ENCODE results near the gene INPP5J. TPM values are rescaled to one million over a fixed set of nuclear protein-coding genes. Genes with fewer than 3 reads are reported as not detected.

INPP5J gene
- total RNA-seq, 2 donors from 2014 or later, result 0.19 TPM; not detected in 1

DNA sequence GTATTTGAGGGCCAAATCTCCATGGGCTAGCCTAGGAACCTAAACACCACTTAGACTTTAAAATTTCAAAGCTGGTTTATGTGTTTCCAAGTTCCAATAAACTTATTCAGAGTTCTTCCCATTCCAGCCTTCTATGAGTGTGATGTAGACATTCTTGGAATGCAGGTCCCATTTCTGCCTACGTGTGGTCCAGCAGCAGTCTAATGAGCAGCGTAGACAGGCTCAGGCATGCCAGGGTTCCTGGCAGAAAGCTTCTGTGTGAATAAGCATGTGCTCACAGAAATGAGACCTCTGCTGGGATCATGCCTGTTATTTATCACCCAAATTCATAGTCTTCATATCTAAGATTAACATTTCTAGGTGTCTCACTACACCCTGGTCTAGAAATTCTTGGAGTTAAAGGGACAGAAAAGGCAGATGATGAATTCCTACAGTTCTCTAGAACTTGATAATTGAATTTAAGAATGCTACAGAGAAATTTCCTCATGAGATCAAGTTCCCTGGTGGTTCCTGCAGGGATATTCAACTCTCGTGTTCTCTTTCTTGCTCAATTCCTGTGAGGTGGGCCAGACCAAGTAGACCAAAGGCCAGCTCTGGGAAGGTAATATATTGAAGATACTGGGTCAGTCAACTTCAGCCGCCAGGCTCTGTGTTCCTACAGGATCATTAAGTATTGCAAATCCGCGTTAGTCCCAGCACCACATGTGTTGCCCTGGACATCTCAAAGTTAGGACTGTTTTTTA is 54.8 kb downstream of the INPP5J start:
- Mint-ChIP-seq H3K9me3 (no peaks in the 10 kb centered on the region), H3K4me3 (no peak overlapping the region), H3K4me1 (ENCODE audit: low read depth in 2 of 2) (peaks cover 14 to 18% of the 10 kb centered on the region in 2 donors), H3K36me3 (peaks cover 5% of the 10 kb centered on the region), H3K27ac (peak overlapping the region in 1 of 2 donors; percentile 47), H3K27me3 (no peaks in the 10 kb centered on the region)
- no peak for ATAC-seq
- DNase-seq (ENCODE audit: low spot score), result no peak

DNA sequence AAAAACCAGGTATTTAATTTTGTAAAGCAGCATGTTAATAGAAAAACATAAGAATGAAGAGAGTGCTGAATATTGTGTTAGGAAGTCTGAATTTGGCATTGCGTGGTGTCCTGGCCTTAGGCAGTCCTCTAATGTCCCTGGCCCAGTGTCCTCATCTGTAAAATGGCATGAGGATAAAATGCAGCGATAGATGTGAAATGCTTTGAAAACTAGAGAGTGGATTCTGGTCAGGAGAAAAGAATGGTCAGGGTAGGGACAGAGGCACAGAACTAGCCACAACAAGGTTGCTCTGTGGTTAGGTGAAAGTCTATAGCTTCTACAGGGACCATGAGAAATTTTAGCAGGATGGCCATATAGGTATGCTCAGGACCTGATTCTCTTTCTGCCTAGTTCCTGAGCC is 56.1 kb downstream of the INPP5J start:
- peaks cover 2 to 7% of the 10 kb centered on the region in 2 donors for H3K4me1 Mint-ChIP-seq (ENCODE audit: low read depth in 2 of 2)
- ATAC-seq (no peak), DNase-seq (ENCODE audit: low spot score) (no peak)
- H3K27me3 Mint-ChIP-seq, result no peaks in the 10 kb centered on the region
- no peak overlapping the region for H3K27ac Mint-ChIP-seq
- H3K9me3 Mint-ChIP-seq, result no peaks in the 10 kb centered on the region
- H3K36me3 Mint-ChIP-seq, result peaks cover 5% of the 10 kb centered on the region
- no peak overlapping the region for H3K4me3 Mint-ChIP-seq

DNA sequence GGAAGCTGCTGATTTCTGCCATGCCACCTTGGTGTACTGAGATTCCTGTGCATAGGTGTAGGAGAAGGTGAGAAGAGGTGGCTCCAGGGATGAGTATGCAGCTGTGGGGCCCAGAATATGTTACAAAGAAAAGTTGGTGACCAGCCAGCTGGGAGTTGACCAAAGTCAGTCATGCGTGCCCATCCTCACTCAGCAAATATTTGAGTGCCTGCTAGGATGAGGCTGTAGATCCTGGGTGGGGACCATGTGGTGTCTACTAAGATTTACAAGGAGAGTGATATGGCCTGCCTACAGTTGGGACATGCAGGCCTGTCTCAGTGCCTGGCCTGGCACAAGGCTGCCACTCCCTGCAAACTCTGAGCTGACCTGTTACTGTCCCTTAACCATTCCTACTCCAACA is 56.6 kb downstream of the INPP5J start:
- H3K4me1 Mint-ChIP-seq (ENCODE audit: low read depth in 2 of 2), result peaks cover 0 to 6% of the 10 kb centered on the region in 2 donors
- no peak for ATAC-seq
- H3K36me3 Mint-ChIP-seq, result peaks cover 5% of the 10 kb centered on the region

DNA sequence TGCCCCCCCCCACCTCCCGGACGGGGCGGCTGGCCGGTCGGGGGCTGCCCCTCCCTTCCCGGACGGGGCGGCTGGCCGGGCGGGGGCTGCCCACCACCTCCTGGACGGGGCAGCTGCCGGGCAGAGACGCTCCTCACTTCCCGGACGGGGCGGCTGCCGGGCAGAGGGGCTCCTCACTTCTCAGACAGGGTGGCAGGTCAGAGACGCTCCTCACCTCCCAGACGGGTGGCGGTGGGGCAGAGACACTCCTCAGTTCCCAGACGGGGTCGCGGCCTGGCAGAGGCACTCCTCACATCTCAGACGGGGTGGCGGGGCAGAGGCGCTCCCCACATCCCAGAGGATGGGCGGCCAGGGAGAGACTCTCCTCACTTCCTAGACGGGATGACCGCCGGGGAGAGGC is 61.2 kb downstream of the INPP5J start:
- Mint-ChIP-seq H3K27me3 (no peaks in the 10 kb centered on the region), H3K36me3 (peaks cover 5% of the 10 kb centered on the region), H3K4me3 (no peak overlapping the region), H3K4me1 (ENCODE audit: low read depth in 2 of 2) (peaks cover 0 to 13% of the 10 kb centered on the region in 2 donors), H3K9me3 (no peaks in the 10 kb centered on the region), H3K27ac (no peak overlapping the region)
- DNase-seq (ENCODE audit: low spot score) (no peak), ATAC-seq (no peak)

More for the DNA sequence above, 56.6 kb downstream of the INPP5J start:
- Mint-ChIP-seq H3K27me3 (no peaks in the 10 kb centered on the region), H3K9me3 (no peaks in the 10 kb centered on the region), H3K27ac (no peak overlapping the region), H3K4me3 (no peak overlapping the region)
- no peak for DNase-seq (ENCODE audit: low spot score)

Other genes starting within 250 kb of the INPP5J start
- gene MORC2, start 154.2 kb upstream of the INPP5J start, total RNA-seq, result 10 to 100 TPM; 23.6 to 30.4 TPM
- 10 to 100 TPM; 52.1 to 71.1 TPM for gene TUG1, start 153.7 kb upstream of the INPP5J start, total RNA-seq
- gene SMTN, start 41.6 kb upstream of the INPP5J start, total RNA-seq, result 10 to 100 TPM; 17.2 to 19.9 TPM
- 1 to 10 TPM; 4.4 to 6.0 TPM for gene SELENOM, start 15.4 kb upstream of the INPP5J start, total RNA-seq
- not detected for gene PLA2G3, start 17.5 kb downstream of the INPP5J start, total RNA-seq
- gene RNF185, start 37.2 kb downstream of the INPP5J start, total RNA-seq, result 10 to 100 TPM; 22.1 to 31.2 TPM
- 100 to 1,000 TPM; 390 to 657 TPM for gene LIMK2, start 89.3 kb downstream of the INPP5J start, total RNA-seq
- 1 to 10 TPM in 1 of 2 donors, under 1 TPM in 1; 0.74 to 1.0 TPM for gene PIK3IP1, start 169.5 kb downstream of the INPP5J start, total RNA-seq
- 10 to 100 TPM; 13.9 to 34.1 TPM for gene PATZ1, start 223.4 kb downstream of the INPP5J start, total RNA-seq

Measured in natural killer cell treated with Interleukin-12 subunit alpha and Interleukin-12 subunit beta and Interleukin-15 and Interleukin-18, amount 100 ng/mL, for 72 hours (primary cell).